ENCODE measurements around the gene ZNF664. TPM values are rescaled to one million over a fixed set of nuclear protein-coding genes. Genes with fewer than 3 reads are reported as not detected.

The ZNF664 gene
- total RNA-seq, 6 experiments from 2014 or later = 37.3 to 46.5 (median 43.2) TPM

- WGBS (ENCODE audit: insufficient coverage, low coverage, low lambda C conversion rate, missing lambda C conversion rate) = 96% methylated on average over 9 of the region's 10 CpGs
- Histone ChIP-seq H3K9me3 (no peaks in the 10 kb centered on the region), H3K27me3 (no peaks in the 10 kb centered on the region), H3K27ac (no peak overlapping the region), H3K36me3 (no peaks in the 10 kb centered on the region), H3K4me3 (no peak overlapping the region), H3K4me1 (no peaks in the 10 kb centered on the region)
- TF ChIP-seq CTCF (IDR thresholded peaks at IDR 0.05) (no peak), POLR2A (IDR thresholded peaks at IDR 0.05) (no peak)
- no peak for DNase-seq
- intact Hi-C loops (cut with DNase I) = no loop called here
- no peak for ATAC-seq
These were observed 30.8 kb upstream of the ZNF664 start for GRCh38 chr12:123942238-123942653.

- ATAC-seq (no peak), DNase-seq (no peak)
- Histone ChIP-seq H3K36me3 (no peaks in the 10 kb centered on the region), H3K9me3 (no peaks in the 10 kb centered on the region), H3K27ac (no peak overlapping the region), H3K4me1 (no peaks in the 10 kb centered on the region), H3K27me3 (no peaks in the 10 kb centered on the region), H3K4me3 (no peak overlapping the region)
- intact Hi-C loops (cut with DNase I) = no loop called here
- TF ChIP-seq POLR2A (IDR thresholded peaks at IDR 0.05) (no peak), CTCF (IDR thresholded peaks at IDR 0.05) (no peak)
- 40% methylated on average over 1 of the region's 16 CpGs for WGBS (ENCODE audit: insufficient coverage, low coverage, low lambda C conversion rate, missing lambda C conversion rate)
These were observed 29.9 kb upstream of the ZNF664 start for GRCh38 chr12:123942911-123943648.

GRCh38 chr12:123943816-123944215, 29.2 kb upstream of the ZNF664 start:
- TF ChIP-seq POLR2A (IDR thresholded peaks at IDR 0.05) (no peak), CTCF (IDR thresholded peaks at IDR 0.05) (no peak)
- DNase-seq (no peak), ATAC-seq (no peak)
- Histone ChIP-seq H3K4me3 (no peak overlapping the region), H3K27me3 (no peaks in the 10 kb centered on the region), H3K9me3 (no peaks in the 10 kb centered on the region), H3K36me3 (no peaks in the 10 kb centered on the region), H3K4me1 (peaks cover 0 to 6% (median 3%) of the 10 kb centered on the region in 4 donors), H3K27ac (no peak overlapping the region)
- WGBS (ENCODE audit: insufficient coverage, low coverage, low lambda C conversion rate, missing lambda C conversion rate) = 100% methylated on average over 3 of the region's 5 CpGs
- intact Hi-C loops (cut with DNase I) = no loop called here

GRCh38 chr12:123944696-123945095, 28.3 kb upstream of the ZNF664 start:
- TF ChIP-seq POLR2A (IDR thresholded peaks at IDR 0.05) (no peak), CTCF (IDR thresholded peaks at IDR 0.05) (no peak)
- Histone ChIP-seq H3K9me3 (no peaks in the 10 kb centered on the region), H3K27ac (no peak overlapping the region), H3K4me1 (peaks cover 0 to 14% (median 6%) of the 10 kb centered on the region in 4 donors), H3K27me3 (no peaks in the 10 kb centered on the region), H3K4me3 (no peak overlapping the region), H3K36me3 (no peaks in the 10 kb centered on the region)
- ATAC-seq (no peak), DNase-seq (no peak)
- intact Hi-C loops (cut with DNase I) = no loop called here
- WGBS (ENCODE audit: insufficient coverage, low coverage, low lambda C conversion rate, missing lambda C conversion rate) = 91% methylated on average over 6 of the region's 10 CpGs
